ENCODE results near the gene NFIB.

- TF ChIP-seq EP300 (IDR thresholded peaks at IDR 0.05): no peak
- TF ChIP-seq CTCF (IDR thresholded peaks at IDR 0.05): no peak
- no peak for TF ChIP-seq POLR2A (IDR thresholded peaks at IDR 0.05)
- no peak for TF ChIP-seq POLR2AphosphoS5 (IDR thresholded peaks at IDR 0.05)
Measured at GRCh38 chr9:14248149-14248548, 65.8 kb downstream of the NFIB start.

All from stomach (tissue), 4 donors.